Subcutaneous adipose tissue (tissue), 4 donors: ENCODE measurements around the gene SLC27A1. TPM values are rescaled to one million over a fixed set of nuclear protein-coding genes. Genes with fewer than 3 reads are reported as not detected.

Experiments
- total RNA-seq, 4 donors: library from RNA; depleted of rRNA; stranded (reverse); fragments of >200 nt; gene quantifications; one replicate each; pipeline ENCODE4 v1.1.0, GENCODE V29; 2016
- TF ChIP-seq, protein P1 (sequence below): fragments of 450-650 bp; IDR thresholded peaks from one replicate; pipeline ENCODE4 v1.5.1; 2016; ENCODE audit warnings: low read depth, mild to moderate bottlenecking, control low read depth, antibody characterized with exemption, moderate library complexity

SLC27A1 gene
- total RNA-seq, 4 donors from 2014 or later, result 15.0 to 66.5 (median 36.6) TPM

DNA sequence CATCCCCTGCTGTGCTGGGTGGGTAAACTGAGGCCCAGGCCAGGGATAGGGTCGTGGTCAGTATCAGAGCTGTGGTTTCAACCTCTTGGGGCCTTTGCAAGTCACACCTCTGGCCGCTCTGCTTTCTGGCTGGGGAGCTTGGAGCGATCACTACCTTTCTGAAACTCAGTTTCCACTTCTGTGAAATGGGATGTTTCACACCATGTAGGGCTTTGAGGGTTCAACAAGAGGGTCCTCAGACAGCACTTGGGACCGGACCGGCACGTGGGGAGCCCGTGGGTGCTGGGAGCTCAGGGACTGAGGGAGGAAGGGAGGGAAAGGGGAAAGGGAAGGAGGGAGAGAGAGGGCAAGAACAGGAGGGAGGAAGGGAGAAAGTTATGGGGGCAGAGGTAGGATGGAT, 62.2 kb downstream of the SLC27A1 start:
- TF ChIP-seq, protein P1, sequence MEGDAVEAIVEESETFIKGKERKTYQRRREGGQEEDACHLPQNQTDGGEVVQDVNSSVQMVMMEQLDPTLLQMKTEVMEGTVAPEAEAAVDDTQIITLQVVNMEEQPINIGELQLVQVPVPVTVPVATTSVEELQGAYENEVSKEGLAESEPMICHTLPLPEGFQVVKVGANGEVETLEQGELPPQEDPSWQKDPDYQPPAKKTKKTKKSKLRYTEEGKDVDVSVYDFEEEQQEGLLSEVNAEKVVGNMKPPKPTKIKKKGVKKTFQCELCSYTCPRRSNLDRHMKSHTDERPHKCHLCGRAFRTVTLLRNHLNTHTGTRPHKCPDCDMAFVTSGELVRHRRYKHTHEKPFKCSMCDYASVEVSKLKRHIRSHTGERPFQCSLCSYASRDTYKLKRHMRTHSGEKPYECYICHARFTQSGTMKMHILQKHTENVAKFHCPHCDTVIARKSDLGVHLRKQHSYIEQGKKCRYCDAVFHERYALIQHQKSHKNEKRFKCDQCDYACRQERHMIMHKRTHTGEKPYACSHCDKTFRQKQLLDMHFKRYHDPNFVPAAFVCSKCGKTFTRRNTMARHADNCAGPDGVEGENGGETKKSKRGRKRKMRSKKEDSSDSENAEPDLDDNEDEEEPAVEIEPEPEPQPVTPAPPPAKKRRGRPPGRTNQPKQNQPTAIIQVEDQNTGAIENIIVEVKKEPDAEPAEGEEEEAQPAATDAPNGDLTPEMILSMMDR, result no peak

DNA sequence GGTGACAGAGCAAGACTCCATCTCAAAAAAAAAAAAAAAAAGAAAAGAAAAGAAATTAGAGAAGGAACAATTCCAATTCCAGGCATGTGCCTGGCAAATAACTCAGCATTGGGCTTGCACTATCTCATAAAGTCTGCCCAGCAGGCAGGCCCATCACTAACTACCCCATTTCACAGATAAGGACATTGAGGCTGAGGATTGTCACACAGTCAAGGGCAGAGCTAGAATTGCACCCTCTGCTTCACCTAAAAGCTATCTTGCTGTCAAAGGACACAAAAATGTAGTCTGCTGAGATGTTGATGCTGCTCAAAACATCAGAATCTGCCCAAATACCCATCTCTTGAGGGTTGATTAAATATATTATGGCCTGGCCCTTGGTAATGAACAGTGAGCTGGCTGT, 64.4 kb downstream of the SLC27A1 start:
- TF ChIP-seq, protein P1, result no peak

DNA sequence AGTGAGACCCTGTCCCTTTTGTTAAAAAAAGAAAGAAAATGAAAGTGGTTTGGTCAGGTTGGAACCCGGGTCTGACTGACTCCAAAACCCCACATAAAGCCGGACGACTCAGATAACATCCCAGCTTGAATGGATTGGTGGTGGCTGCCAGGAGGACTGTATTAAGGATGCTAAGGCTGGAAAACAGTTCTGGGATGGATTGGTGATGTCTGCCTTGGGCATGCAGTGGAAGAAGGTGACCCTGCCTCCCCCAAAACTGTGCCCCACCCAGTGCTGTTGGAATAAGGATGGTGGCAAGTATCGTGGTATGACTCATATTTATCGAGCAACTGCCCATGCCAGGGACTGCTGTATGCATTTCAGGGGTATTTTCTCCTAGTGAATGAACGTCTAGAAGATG, 66.6 kb downstream of the SLC27A1 start:
- TF ChIP-seq, protein P1, result no peak

DNA sequence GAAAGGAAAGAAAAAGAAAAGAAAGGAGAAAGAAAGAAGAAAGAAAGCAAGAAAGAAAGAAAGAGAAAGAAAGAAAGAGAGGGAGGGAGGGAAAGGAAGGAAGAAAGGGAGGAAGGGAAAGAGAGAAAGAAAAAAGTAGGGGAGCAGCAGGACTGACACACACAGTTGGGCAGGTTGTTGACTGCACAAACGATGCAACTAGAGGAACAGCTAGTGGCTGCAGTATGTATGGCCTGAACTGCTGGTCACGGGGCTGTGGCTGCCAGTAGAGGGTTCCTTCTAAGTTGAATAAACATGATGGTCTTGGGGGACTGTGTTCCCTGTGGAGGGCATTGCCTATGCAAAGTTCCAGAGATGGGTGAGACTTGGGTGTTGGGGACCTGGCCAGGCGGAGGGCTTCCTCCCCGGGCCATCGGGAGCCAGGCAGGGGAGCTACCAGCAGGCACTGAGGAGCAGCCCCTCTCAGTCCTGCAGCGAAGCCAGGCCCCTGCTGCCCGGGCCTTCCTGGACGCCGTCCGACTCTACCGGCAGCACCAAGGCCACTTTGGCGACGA, 68.4 kb downstream of the SLC27A1 start:
- TF ChIP-seq, protein P1, result no peak

DNA sequence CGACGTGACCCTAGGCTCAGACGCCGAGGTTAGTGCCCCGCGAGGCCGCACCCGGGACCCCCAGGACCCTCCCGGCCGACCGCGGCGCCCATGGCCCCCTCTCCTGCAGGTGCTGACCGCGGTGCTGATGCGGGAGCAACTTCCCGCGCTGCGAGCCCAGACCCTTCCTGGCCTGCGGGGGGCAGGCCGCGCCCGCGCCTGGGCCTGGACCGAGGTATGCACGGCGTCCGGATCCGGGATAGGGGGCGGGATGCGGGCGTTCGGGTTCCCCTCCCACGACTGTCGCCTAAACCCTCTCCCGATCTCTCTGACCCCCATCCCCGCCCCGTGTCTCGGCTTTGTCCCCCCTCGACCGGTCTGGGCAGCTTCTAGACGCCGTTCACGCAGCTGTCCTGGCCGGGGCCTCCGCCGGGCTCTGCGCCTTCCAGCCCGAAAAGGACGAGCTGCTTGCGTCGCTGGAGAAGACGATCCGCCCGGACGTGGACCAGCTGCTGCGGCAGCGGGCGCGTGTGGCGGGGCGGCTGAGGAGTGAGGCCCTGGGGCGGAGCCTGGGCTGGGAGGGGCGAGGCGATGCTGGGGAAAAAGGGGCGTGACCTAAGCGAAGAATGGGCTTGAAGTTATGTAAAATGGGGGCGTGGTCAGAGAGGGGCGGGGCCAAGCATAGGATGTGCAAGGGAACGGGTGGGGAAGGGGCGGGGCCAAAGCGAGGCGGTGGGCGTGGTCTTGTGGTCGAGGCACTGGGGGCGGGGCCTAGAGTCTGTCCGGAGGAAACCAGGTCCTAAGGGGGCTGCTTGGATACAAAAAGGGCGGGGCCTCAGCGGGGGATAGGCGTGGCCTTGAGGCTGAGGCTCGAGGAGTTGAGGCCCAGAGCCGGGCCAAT, 69.2 kb downstream of the SLC27A1 start:
- TF ChIP-seq, protein P1, result no peak

DNA sequence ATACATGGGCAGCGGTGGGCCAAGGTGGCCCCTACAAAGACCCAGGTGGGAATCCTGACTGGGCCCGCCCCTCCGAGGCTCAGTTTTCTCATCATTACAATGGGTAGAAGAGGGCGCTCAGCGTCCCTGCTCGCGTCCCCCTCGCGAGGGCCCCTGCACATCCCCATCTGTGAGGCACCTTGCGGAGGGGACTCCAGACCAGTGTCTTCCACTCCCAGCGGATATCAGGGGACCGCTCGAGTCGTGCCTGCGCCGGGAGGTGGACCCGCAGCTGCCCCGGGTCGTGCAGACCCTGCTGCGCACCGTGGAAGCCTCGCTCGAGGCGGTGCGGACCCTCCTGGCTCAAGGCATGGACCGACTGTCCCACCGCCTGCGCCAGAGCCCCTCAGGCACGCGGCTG, 69.8 kb downstream of the SLC27A1 start:
- TF ChIP-seq, protein P1, result no peak

DNA sequence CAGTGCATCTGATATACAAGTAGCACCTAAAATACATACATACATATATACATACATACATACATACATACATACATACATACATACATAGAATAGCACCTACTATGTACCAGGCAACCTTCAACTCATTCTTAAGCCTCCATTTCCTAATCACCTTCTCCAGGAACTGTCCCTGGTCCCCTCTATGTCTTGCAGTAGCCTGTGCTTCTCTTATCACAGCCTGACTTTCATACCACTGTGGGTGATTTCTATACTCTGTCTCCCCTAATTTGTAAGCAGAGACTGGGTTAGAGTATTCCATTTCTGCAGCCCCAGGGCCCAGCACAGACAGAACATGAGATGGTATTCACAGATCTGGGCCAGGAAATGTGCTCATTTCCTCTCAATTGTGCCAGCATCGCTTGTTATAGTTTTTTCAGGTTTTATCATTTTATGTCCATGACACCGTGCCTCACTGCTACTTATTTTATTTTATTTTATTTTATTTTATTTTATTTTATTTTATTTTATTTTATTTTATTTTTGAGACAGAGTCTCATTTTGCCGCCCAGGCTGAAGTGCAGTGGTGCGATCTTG, 70.9 kb downstream of the SLC27A1 start:
- TF ChIP-seq, protein P1, result no peak
